Loucy (cell line): ENCODE results near the gene FAM210B.

Experiments
- EZH2phosphoT487 ChIP-seq: fragments of 200-600 bp; IDR thresholded peaks from 2 replicates; pipeline ENCODE4 v1.6.1; 2018; ENCODE audit warnings: antibody characterized with exemption, mild to moderate bottlenecking, moderate library complexity, borderline replicate concordance
- TF ChIP-seq, protein P1 (sequence below): fragments of 200-600 bp; sonication (generic); conservative IDR thresholded peaks from 2 replicates; pipeline ENCODE4 v1.5.1; 2014; ENCODE audit warnings: mild to moderate bottlenecking, antibody characterized with exemption, low read length

DNA sequence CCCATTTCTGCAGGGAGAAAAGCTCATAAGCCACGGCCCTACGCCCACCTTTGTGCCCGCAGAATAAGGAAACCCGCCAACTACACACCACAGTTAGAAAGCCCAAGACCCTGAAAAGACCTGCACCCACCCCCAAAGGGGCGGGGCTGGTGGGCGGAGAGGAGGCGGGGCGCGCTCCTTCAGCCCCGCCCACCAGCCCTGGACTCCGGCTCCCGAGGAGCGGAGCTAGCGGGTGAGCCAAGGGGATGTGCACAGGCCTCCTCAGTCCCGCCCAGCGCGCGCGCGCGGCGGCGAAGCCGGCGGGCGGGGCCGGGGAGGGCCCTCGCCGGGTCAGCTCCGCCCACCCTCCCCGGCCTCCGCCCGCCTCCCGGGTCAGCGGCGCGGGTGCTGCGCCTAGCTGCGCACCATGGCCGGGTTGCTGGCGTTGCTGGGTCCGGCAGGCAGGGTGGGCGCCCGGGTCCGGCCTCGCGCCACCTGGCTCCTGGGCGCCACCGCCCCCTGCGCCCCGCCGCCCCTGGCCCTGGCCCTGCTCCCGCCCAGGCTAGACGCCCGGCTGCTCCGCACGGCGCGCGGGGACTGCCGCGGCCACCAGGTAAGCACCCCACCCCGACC is at the start of gene FAM210B:
- TF ChIP-seq, protein P1, sequence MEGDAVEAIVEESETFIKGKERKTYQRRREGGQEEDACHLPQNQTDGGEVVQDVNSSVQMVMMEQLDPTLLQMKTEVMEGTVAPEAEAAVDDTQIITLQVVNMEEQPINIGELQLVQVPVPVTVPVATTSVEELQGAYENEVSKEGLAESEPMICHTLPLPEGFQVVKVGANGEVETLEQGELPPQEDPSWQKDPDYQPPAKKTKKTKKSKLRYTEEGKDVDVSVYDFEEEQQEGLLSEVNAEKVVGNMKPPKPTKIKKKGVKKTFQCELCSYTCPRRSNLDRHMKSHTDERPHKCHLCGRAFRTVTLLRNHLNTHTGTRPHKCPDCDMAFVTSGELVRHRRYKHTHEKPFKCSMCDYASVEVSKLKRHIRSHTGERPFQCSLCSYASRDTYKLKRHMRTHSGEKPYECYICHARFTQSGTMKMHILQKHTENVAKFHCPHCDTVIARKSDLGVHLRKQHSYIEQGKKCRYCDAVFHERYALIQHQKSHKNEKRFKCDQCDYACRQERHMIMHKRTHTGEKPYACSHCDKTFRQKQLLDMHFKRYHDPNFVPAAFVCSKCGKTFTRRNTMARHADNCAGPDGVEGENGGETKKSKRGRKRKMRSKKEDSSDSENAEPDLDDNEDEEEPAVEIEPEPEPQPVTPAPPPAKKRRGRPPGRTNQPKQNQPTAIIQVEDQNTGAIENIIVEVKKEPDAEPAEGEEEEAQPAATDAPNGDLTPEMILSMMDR: no peak
- no peak for TF ChIP-seq EZH2phosphoT487
